ENCODE results near the gene CXXC4.

CXXC4 gene

GRCh38 chr4:104420766-104421165 lies 73.9 kb downstream of the CXXC4 start:
- no peak overlapping the region for H3K4me3 ChIP-seq (ENCODE audit: control insufficient read depth, low read depth, low read length)
- TF ChIP-seq CTCF (IDR thresholded peaks at IDR 0.05; ENCODE audit: control insufficient read depth, insufficient read depth, low read depth, low read length, missing control alignments) = no peak
- DNase-seq (ENCODE audit: low read depth) = no peak
